NCI-H2107 (cell line): ENCODE results near the gene GPR137C.
"Not testable (repeated sequence)": the region's sequence is repeated elsewhere in the genome, so short reads cannot be mapped to it uniquely, and the experiment has no call there.

Experiments
- DNase-seq: peaks from one replicate; lab custom pipeline; 2025; lab: John Stamatoyannopoulos, UW

GPR137C gene

GRCh38 chr14:52568454-52568853 is 15.8 kb downstream of the GPR137C start:
- not testable (repeated sequence) for DNase-seq

- DNase-seq, result no peak
Observed at GRCh38 chr14:52575858-52576257, 23.2 kb downstream of the GPR137C start.

GRCh38 chr14:52583544-52583943 is 30.9 kb downstream of the GPR137C start:
- no peak for DNase-seq

- no peak for DNase-seq
Observed at GRCh38 chr14:52589646-52590045, 37.0 kb downstream of the GPR137C start.

GRCh38 chr14:52590318-52590717 is 37.7 kb downstream of the GPR137C start:
- DNase-seq, result no peak

- DNase-seq, result no peak
Observed at GRCh38 chr14:52596320-52596719, 43.7 kb downstream of the GPR137C start.

GRCh38 chr14:52596861-52597260 is 44.2 kb downstream of the GPR137C start:
- no peak for DNase-seq

GRCh38 chr14:52598568-52598967 is 45.9 kb downstream of the GPR137C start:
- DNase-seq, result no peak

- no peak for DNase-seq
Observed at GRCh38 chr14:52599974-52600373, 47.3 kb downstream of the GPR137C start.

- no peak for DNase-seq
Observed at GRCh38 chr14:52602131-52602530, 49.5 kb downstream of the GPR137C start.

GRCh38 chr14:52607061-52607460 is 54.4 kb downstream of the GPR137C start:
- no peak for DNase-seq

- DNase-seq, result no peak
Observed at GRCh38 chr14:52609445-52610044, 56.9 kb downstream of the GPR137C start.

- no peak for DNase-seq
Observed at GRCh38 chr14:52610187-52610586, 57.6 kb downstream of the GPR137C start.

GRCh38 chr14:52618602-52619001 is 66.0 kb downstream of the GPR137C start:
- DNase-seq, result no peak

- no peak for DNase-seq
Observed at GRCh38 chr14:52619687-52620086, 67.1 kb downstream of the GPR137C start.

GRCh38 chr14:52640137-52640536 is 87.5 kb downstream of the GPR137C start:
- no peak for DNase-seq

- no peak for DNase-seq
Observed at GRCh38 chr14:52641745-52642144, 89.1 kb downstream of the GPR137C start.

- DNase-seq, result no peak
Observed at GRCh38 chr14:52649511-52649910, 96.9 kb downstream of the GPR137C start.

- no peak for DNase-seq
Observed at GRCh38 chr14:52650774-52651173, 98.1 kb downstream of the GPR137C start.

- DNase-seq, result no peak
Observed at GRCh38 chr14:52656905-52657304, 104.3 kb downstream of the GPR137C start.

GRCh38 chr14:52660325-52660724 is 107.7 kb downstream of the GPR137C start:
- DNase-seq, result no peak

GRCh38 chr14:52660832-52661231 is 108.2 kb downstream of the GPR137C start:
- no peak for DNase-seq

- no peak for DNase-seq
Observed at GRCh38 chr14:52661314-52661713, 108.7 kb downstream of the GPR137C start.

- DNase-seq, result no peak
Observed at GRCh38 chr14:52663850-52664249, 111.2 kb downstream of the GPR137C start.

GRCh38 chr14:52678591-52678990 is 126.0 kb downstream of the GPR137C start:
- DNase-seq, result no peak
